B cell (primary cell): ENCODE results near the gene APLP2.

Experiments
- EZH2 ChIP-seq: IDR thresholded peaks from 2 replicates; pipeline ENCODE4 v1.6.1; 2012; ENCODE audit warnings: borderline replicate concordance, low read depth, mild to moderate bottlenecking, moderate library complexity, low read length; ENCODE audit not compliant: insufficient read depth, poor library complexity, severe bottlenecking
- TF ChIP-seq, protein P1 (sequence below): fragments of 200-600 bp; IDR thresholded peaks from one replicate; pipeline ENCODE4 v1.8.0; 2022; ENCODE audit warnings: antibody characterized with exemption, mild to moderate bottlenecking

DNA sequence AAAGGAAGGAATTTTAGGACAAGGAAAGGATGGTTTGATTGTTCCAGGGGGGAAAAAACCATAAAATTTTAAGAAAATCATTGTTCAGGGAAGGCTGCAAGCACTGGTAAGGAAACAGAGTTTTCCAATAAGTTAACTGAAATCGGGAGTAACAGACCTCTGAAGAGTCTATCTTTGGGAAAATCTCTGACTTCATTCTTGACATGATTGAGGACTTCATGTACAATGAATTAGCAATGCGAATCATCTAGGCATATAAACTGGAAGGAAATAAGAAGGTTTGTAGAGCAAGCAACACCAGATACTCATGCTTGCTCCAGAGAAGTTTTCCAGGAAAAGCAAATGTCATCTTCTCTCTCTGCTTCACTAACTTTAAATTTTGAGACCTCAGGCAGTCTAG lies 18.5 kb downstream of the APLP2 start:
- TF ChIP-seq, protein P1, sequence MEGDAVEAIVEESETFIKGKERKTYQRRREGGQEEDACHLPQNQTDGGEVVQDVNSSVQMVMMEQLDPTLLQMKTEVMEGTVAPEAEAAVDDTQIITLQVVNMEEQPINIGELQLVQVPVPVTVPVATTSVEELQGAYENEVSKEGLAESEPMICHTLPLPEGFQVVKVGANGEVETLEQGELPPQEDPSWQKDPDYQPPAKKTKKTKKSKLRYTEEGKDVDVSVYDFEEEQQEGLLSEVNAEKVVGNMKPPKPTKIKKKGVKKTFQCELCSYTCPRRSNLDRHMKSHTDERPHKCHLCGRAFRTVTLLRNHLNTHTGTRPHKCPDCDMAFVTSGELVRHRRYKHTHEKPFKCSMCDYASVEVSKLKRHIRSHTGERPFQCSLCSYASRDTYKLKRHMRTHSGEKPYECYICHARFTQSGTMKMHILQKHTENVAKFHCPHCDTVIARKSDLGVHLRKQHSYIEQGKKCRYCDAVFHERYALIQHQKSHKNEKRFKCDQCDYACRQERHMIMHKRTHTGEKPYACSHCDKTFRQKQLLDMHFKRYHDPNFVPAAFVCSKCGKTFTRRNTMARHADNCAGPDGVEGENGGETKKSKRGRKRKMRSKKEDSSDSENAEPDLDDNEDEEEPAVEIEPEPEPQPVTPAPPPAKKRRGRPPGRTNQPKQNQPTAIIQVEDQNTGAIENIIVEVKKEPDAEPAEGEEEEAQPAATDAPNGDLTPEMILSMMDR, result no peak
- no peak for TF ChIP-seq EZH2
